GM12878 (cell line): ENCODE data around the gene IRF2. TPM values are rescaled to one million over a fixed set of nuclear protein-coding genes. Genes with fewer than 3 reads are reported as not detected.

Experiments
- ATAC-seq: fragments of 200-7000 bp; cut with Tn5 transposase; 3 replicates; pipeline ENCODE4 v1.9.1; 2020; ENCODE audit warnings: mild to moderate bottlenecking, moderate library complexity
- BruUV-seq: library from RNA; stranded (reverse); fragments of 400-500 nt; replicated peaks from 2 replicates; lab custom pipeline; 2021; lab: Mats Ljungman, UMichigan
- CTCF ChIA-PET: fragments of 300-600 bp; sonication (Branson Sonifier 250); formaldehyde crosslinking; extraction: SDS; loops from one replicate; lab custom pipeline; 2021; ENCODE audit warnings: inconsistent platforms; lab: Yijun Ruan, JAX
- POLR2A ChIA-PET: fragments of 350-600 bp; formaldehyde crosslinking; extraction: SDS; loops from one replicate; lab custom pipeline; 2021; ENCODE audit warnings: inconsistent platforms; lab: Charles Lee
- RAD21 ChIA-PET: fragments of 300-600 bp; sonication (Branson Sonifier 250); formaldehyde crosslinking; loops from one replicate; lab custom pipeline; 2023; ENCODE audit warnings: antibody characterized with exemption; ENCODE audit not compliant: unreplicated experiment; lab: Charles Lee
- SMC1A ChIA-PET: fragments of 300-600 bp; sonication (Branson Sonifier 250); formaldehyde crosslinking; loops from one replicate; lab custom pipeline; 2023; ENCODE audit not compliant: unreplicated experiment, uncharacterized antibody; lab: Charles Lee
- DNase-seq: peaks from one replicate; pipeline ENCODE4 v3.0.0-alpha.2; 2011; ENCODE audit warnings: low read depth, low spot score
- FAIRE-seq: peaks from 3 replicates; lab custom pipeline; 2011; peaks lifted over from hg19 to GRCh38; lab: Jason Lieb, UNC
- H2AFZ ChIP-seq: 2 replicates; pipeline ENCODE4 v1.6.0; 2011; ENCODE audit warnings: low read depth, low read length, control low read depth; ENCODE audit not compliant: control insufficient read depth
- H3K27ac ChIP-seq: 2 replicates; pipeline ENCODE4 v1.5.1; 2011; ENCODE audit warnings: control low read depth; ENCODE audit not compliant: control insufficient read depth, insufficient read depth
- H3K27me3 ChIP-seq, 2 experiments: replicated peaks in 1 of 2; 2 replicates each; pipeline versions ENCODE4 v1.6.0 to v1.6.1; 2011; ENCODE audit warnings: low read length in 1 of 2; ENCODE audit not compliant: control insufficient read depth in 2 of 2, insufficient read depth in 2 of 2
- H3K36me3 ChIP-seq, 2 experiments: 2 replicates each; pipeline ENCODE4 v1.5.1; 2011; ENCODE audit warnings: low read length in 1 of 2; ENCODE audit not compliant: control insufficient read depth in 2 of 2, insufficient read depth in 2 of 2
- H3K4me1 ChIP-seq: 2 replicates; pipeline ENCODE4 v1.6.1; 2011; ENCODE audit warnings: mild to moderate bottlenecking, low read length, moderate library complexity, mixed read lengths; ENCODE audit not compliant: control insufficient read depth, insufficient read depth
- H3K4me2 ChIP-seq: 2 replicates; pipeline ENCODE4 v1.6.0; 2011; ENCODE audit warnings: control low read depth; ENCODE audit not compliant: control insufficient read depth, insufficient read depth
- H3K4me3 ChIP-seq: fragments of 200-600 bp; sonication (generic); 2 replicates; pipeline ENCODE4 v1.5.1; 2016
- H3K79me2 ChIP-seq: 2 replicates; pipeline ENCODE4 v1.6.0; 2011; ENCODE audit warnings: low read length; ENCODE audit not compliant: control insufficient read depth, insufficient read depth
- H3K9ac ChIP-seq: 2 replicates; pipeline ENCODE4 v1.8.0; 2011; ENCODE audit warnings: low read length, control low read depth, mixed read lengths; ENCODE audit not compliant: control insufficient read depth, insufficient read depth
- H3K9me3 ChIP-seq: replicated peaks from 3 replicates; pipeline ENCODE4 v1.5.1; 2011; ENCODE audit warnings: mild to moderate bottlenecking, low read length; ENCODE audit not compliant: control insufficient read depth, insufficient read depth
- H4K20me1 ChIP-seq: 2 replicates; pipeline ENCODE4 v1.6.0; 2011; ENCODE audit not compliant: control insufficient read depth, insufficient read depth
- CREM ChIP-seq: IDR thresholded peaks from 2 replicates; pipeline ENCODE4 v1.6.1; 2014; ENCODE audit warnings: antibody characterized with exemption, low read depth
- FOS ChIP-seq: IDR thresholded peaks from 3 replicates; pipeline ENCODE4 v1.6.1; 2011; ENCODE audit warnings: borderline replicate concordance; ENCODE audit not compliant: insufficient read length; ENCODE audit errors: extremely low read depth
- IRF5 ChIP-seq: fragments of 450-650 bp; IDR thresholded peaks from 2 replicates; pipeline ENCODE4 v1.6.1; 2017; ENCODE audit warnings: borderline replicate concordance
- SKIL ChIP-seq: fragments of 450-650 bp; IDR thresholded peaks from 2 replicates; pipeline ENCODE4 v1.6.1; 2017; ENCODE audit warnings: mild to moderate bottlenecking, low read depth, inconsistent platforms; ENCODE audit not compliant: poor library complexity, severe bottlenecking
- ZNF217 ChIP-seq: fragments of 450-650 bp; IDR thresholded peaks from 2 replicates; pipeline ENCODE4 v1.6.1; 2017; ENCODE audit warnings: antibody characterized with exemption, mild to moderate bottlenecking
- WGBS: methylation state at CpG from one replicate; pipeline ENCODE4 v1.1.6; 2016; ENCODE audit warnings: low lambda C conversion rate; ENCODE audit not compliant: insufficient replicate concordance, insufficient coverage; ENCODE audit errors: missing lambda C conversion rate; 5-methylcytosine and 5-hydroxymethylcytosine counted together
- in situ Hi-C: fragments of 300-500 bp; cut with MboI; formaldehyde crosslinking; loops from 9 replicates; pipeline ENCODE4 v1.14.3; 2018; ENCODE audit warnings: mixed read lengths
- intact Hi-C: fragments of 100-400 bp; cut with micrococcal nuclease; formaldehyde crosslinking; loops from one replicate; pipeline ENCODE4 v1.14.2; 2022; ENCODE audit not compliant: unreplicated experiment
- polyA plus RNA-seq, 11 experiments: library from polyadenylated mRNA; depleted of rRNA in 4 of 11; unstranded in 6 of 11; stranded (reverse) in 5 of 11; fragments of >200 nt; fragmentation: Nextera tagmentation in 4 of 11; fragmentation: Illumina TruSeq in 1 of 11; extraction: Ambion mirVana in 4 of 11; extraction: Trizol in 1 of 11; gene quantifications; 1 replicate in 1 of 11; 2 replicates in 10 of 11; pipeline versions ENCODE4 v1.2.1 to v1.2.3, GENCODE V29; 2011 to 2016; ENCODE audit warnings: inconsistent platforms in 2 of 11, missing spikeins in 2 of 11, low read depth in 1 of 11
- total RNA-seq, 4 experiments: library from RNA; depleted of rRNA in 3 of 4; stranded (reverse); fragments of >200 nt in 3 of 4; fragmentation: Illumina TruSeq in 1 of 4; extraction: Trizol in 1 of 4; gene quantifications; 2 replicates each; pipeline versions ENCODE4 v1.2.1 to v1.2.3, GENCODE V29; 2013 to 2021

The IRF2 gene
- total and polyA plus RNA-seq, 10 of the 15 experiments (the other 5 are each of a cell fraction or from before 2014, with no cell fraction given) = 45.1 to 99.3 (median 58.9) TPM

GRCh38 chr4:184422378-184422777 lies 52.0 kb downstream of the IRF2 start:
- H3K9me3 ChIP-seq = peaks cover 7% of the 10 kb centered on the region
- FAIRE-seq = no peak
- H4K20me1 ChIP-seq = no peaks in the 10 kb centered on the region
- in situ Hi-C loops = no loop called here
- 67% methylated on average over 3 of the region's 3 CpGs for WGBS
- no peaks in the 10 kb centered on the region for H3K27me3 ChIP-seq
- H3K27ac ChIP-seq = peak overlapping the region; percentile 95
- intact Hi-C loops = loop anchor here (5.0 kb wide), 1 partner anchor 310 kb away; the partner anchor contains the start of gene CENPU
- no peak for TF ChIP-seq CREM
- peak; percentile 56; the same call in 1 of the 2 replicates for TF ChIP-seq ZNF217
- TF ChIP-seq FOS = no peak
- TF ChIP-seq IRF5 = no peak
- no peak for TF ChIP-seq SKIL
- no TSS peak for BruUV-seq
- peak overlapping the region; percentile 56 for H3K4me2 ChIP-seq
- DNase-seq = no peak
- RAD21 ChIA-PET = interaction anchor here (1.1 to 3.5 kb wide), 17 partner anchors 23 to 157 kb away, joined by 3 to 51 read pairs (median 8); partner anchors contain the start of gene IRF2
- no peak overlapping the region for H2AFZ ChIP-seq
- ATAC-seq = no peak
- SMC1A ChIA-PET = interaction anchor here (0.9 to 3.8 kb wide), 18 partner anchors 26 to 158 kb away, joined by 3 to 48 read pairs (median 6); no protein-coding TSS in a partner anchor
- POLR2A ChIA-PET = interaction anchor here (0.7 to 2.7 kb wide), 7 partner anchors 20 to 75 kb away, joined by 3 to 31 read pairs (median 9); no protein-coding TSS in a partner anchor
- no peak overlapping the region; the same call in 1 of the 2 replicates for H3K9ac ChIP-seq
- CTCF ChIA-PET = interaction anchor here (1.7 to 2.8 kb wide), 4 partner anchors 41 to 158 kb away, joined by 4 to 11 read pairs (median 8); no protein-coding TSS in a partner anchor
- H3K79me2 ChIP-seq = peaks cover 49% of the 10 kb centered on the region
- H3K4me3 ChIP-seq = peak overlapping the region; percentile 58; the same call in 1 of the 2 replicates
- peaks cover 17 to 40% of the 10 kb centered on the region in 2 experiments for H3K36me3 ChIP-seq
- peaks cover 57% of the 10 kb centered on the region for H3K4me1 ChIP-seq
